OCI-LY7 (cell line): ENCODE measurements around the gene TBC1D1.

Source experiments
- CTCF ChIP-seq: fragments of 200-600 bp; sonication (generic); conservative IDR thresholded peaks from 2 replicates; pipeline ENCODE4 v1.5.1; 2014; ENCODE audit warnings: mild to moderate bottlenecking, antibody characterized with exemption, low read length, moderate library complexity, mixed read lengths
- EZH2phosphoT487 ChIP-seq: fragments of 200-600 bp; sonication (generic); IDR thresholded peaks from 2 replicates; pipeline ENCODE4 v1.6.1; 2018; ENCODE audit warnings: low read depth, borderline replicate concordance, mild to moderate bottlenecking, mixed run types, antibody characterized with exemption, low read length, moderate library complexity, mixed read lengths

- TF ChIP-seq CTCF (no peak), EZH2phosphoT487 (no peak)
Measured at GRCh38 chr4:37902738-37903693, 12.1 kb downstream of the TBC1D1 start.
